22Rv1 (cell line): Measurements from ENCODE around the gene GALNT17.

Experiments used
- H3K27ac ChIP-seq: fragments of 450-650 bp; 2 replicates; pipeline ENCODE4 v1.5.1; 2017
- CTCF ChIP-seq: fragments of 450-650 bp; IDR thresholded peaks from 2 replicates; pipeline ENCODE4 v1.5.1; 2017; ENCODE audit warnings: mild to moderate bottlenecking
- ZFX ChIP-seq: fragments of 450-650 bp; IDR thresholded peaks from 2 replicates; pipeline ENCODE4 v1.6.1; 2017; ENCODE audit warnings: antibody characterized with exemption, borderline replicate concordance

Gene GALNT17

GRCh38 chr7:71682841-71683781 lies 551.2 kb downstream of the GALNT17 start:
- H3K27ac ChIP-seq = no peak overlapping the region
- no peak for TF ChIP-seq ZFX
- no peak for TF ChIP-seq CTCF

GRCh38 chr7:71687286-71687685 lies 555.3 kb downstream of the GALNT17 start:
- no peak for TF ChIP-seq CTCF
- no peak overlapping the region for H3K27ac ChIP-seq

- no peak overlapping the region for H3K27ac ChIP-seq
- TF ChIP-seq ZFX (no peak), CTCF (no peak)
Measured at GRCh38 chr7:71687831-71688599, 556.1 kb downstream of the GALNT17 start.

GRCh38 chr7:71691538-71691937 lies 559.6 kb downstream of the GALNT17 start:
- TF ChIP-seq ZFX (no peak), CTCF (no peak)
- no peak overlapping the region for H3K27ac ChIP-seq

- TF ChIP-seq ZFX = no peak
- TF ChIP-seq CTCF = no peak
- no peak overlapping the region for H3K27ac ChIP-seq
Measured at GRCh38 chr7:71694665-71695064, 562.7 kb downstream of the GALNT17 start.

- H3K27ac ChIP-seq = no peak overlapping the region
- TF ChIP-seq ZFX (no peak), CTCF (no peak)
Measured at GRCh38 chr7:71695186-71695585, 563.2 kb downstream of the GALNT17 start.

- no peak for TF ChIP-seq CTCF
- no peak for TF ChIP-seq ZFX
- no peak overlapping the region for H3K27ac ChIP-seq
Measured at GRCh38 chr7:71696511-71696910, 564.6 kb downstream of the GALNT17 start.
